H1 (cell line): ENCODE measurements around the gene PRR3. TPM values are rescaled to one million over a fixed set of nuclear protein-coding genes. Genes with fewer than 3 reads are reported as not detected.

Experiments
- BACH1 ChIP-seq: IDR thresholded peaks from 2 replicates; pipeline ENCODE4 v1.6.1; 2012; ENCODE audit warnings: low read length, improper control_type of control experiment
- GTF2F1 ChIP-seq: IDR thresholded peaks from 2 replicates; pipeline ENCODE4 v1.6.1; 2012; ENCODE audit warnings: low read depth, low read length, improper control_type of control experiment, borderline replicate concordance
- HDAC6 ChIP-seq: IDR thresholded peaks from one replicate; pipeline ENCODE4 v1.7.1; 2012; ENCODE audit warnings: low read depth, mild to moderate bottlenecking, inconsistent platforms, low read length, moderate library complexity
- KDM5A ChIP-seq: fragments of 200-600 bp; IDR thresholded peaks from 2 replicates; pipeline ENCODE4 v1.7.1; 2012; ENCODE audit warnings: mild to moderate bottlenecking, low read length, inconsistent platforms, mixed read lengths
- POLR2A ChIP-seq, 2 experiments: IDR thresholded peaks; 1 replicate in 1 of 2; 2 replicates in 1 of 2; pipeline ENCODE4 v1.6.1; 2011; ENCODE audit warnings: low read depth in 2 of 2, low read length in 2 of 2, mild to moderate bottlenecking in 2 of 2; ENCODE audit errors: control extremely low read depth in 1 of 2
- TCF12 ChIP-seq: IDR thresholded peaks from 2 replicates; pipeline ENCODE4 v1.6.1; 2011; ENCODE audit warnings: low read depth, mild to moderate bottlenecking, low read length
- polyA plus RNA-seq, 7 experiments: library from polyadenylated mRNA; depleted of rRNA in 3 of 7; stranded (reverse) in 5 of 7; unstranded in 2 of 7; fragments of >200 nt in 5 of 7; fragments of 200-250 nt in 2 of 7; gene quantifications; 1 replicate in 5 of 7; 2 replicates in 1 of 7; 4 replicates in 1 of 7; pipeline versions ENCODE4 v1.2.1 to v1.2.3, GENCODE V29; 2011 to 2013; ENCODE audit warnings: missing spikeins in 2 of 7, mixed read lengths in 2 of 7
- total RNA-seq: library from RNA; stranded (reverse); fragmentation: NEBNext Ultra II Directional; extraction: Animal tissue kit (Norgen Biotek cat#: 25700); gene quantifications from 2 replicates; pipeline ENCODE4 v1.2.1, GENCODE V29; 2021

The PRR3 gene
- total and polyA plus RNA-seq, 2 of the 8 experiments (the other 6 are each of a cell fraction or from before 2014, with no cell fraction given), result 10.5 to 24.2 TPM

- no peak for TF ChIP-seq KDM5A
- TF ChIP-seq POLR2A (IDR thresholded peaks at IDR 0.05; ENCODE audit: control extremely low read depth in 1 of 2, low read depth in 2 of 2, low read length in 2 of 2), result no peak
- no peak for TF ChIP-seq HDAC6
- no peak for TF ChIP-seq TCF12
- no peak for TF ChIP-seq BACH1
- TF ChIP-seq GTF2F1, result no peak
Observed at GRCh38 chr6:30530014-30530413, 27.1 kb upstream of the PRR3 start (continued).
